ENCODE measurements around the gene UBFD1.

Gene UBFD1

GRCh38 chr16:23519282-23519681 is 38.2 kb upstream of the UBFD1 start:
- TF ChIP-seq CTCF (IDR thresholded peaks at IDR 0.05; ENCODE audit: low read depth, low read length, missing control alignments) = no peak
- no peak overlapping the region for H3K4me3 ChIP-seq (ENCODE audit: low read depth, low read length)
- DNase-seq (ENCODE audit: low read depth) = no peak

- no peak for DNase-seq (ENCODE audit: low read depth)
- H3K4me3 ChIP-seq (ENCODE audit: low read depth, low read length) = no peak overlapping the region
- TF ChIP-seq CTCF (IDR thresholded peaks at IDR 0.05; ENCODE audit: low read depth, low read length, missing control alignments) = no peak
These were observed 37.0 kb upstream of the UBFD1 start for GRCh38 chr16:23520500-23520899.

- TF ChIP-seq CTCF (IDR thresholded peaks at IDR 0.05; ENCODE audit: low read depth, low read length, missing control alignments) = no peak
- no peak overlapping the region for H3K4me3 ChIP-seq (ENCODE audit: low read depth, low read length)
- DNase-seq (ENCODE audit: low read depth) = no peak
These were observed 36.3 kb upstream of the UBFD1 start for GRCh38 chr16:23521037-23521743.

- H3K4me3 ChIP-seq (ENCODE audit: low read depth, low read length) = no peak overlapping the region
- TF ChIP-seq CTCF (IDR thresholded peaks at IDR 0.05; ENCODE audit: low read depth, low read length, missing control alignments) = no peak
These were observed 35.6 kb upstream of the UBFD1 start for GRCh38 chr16:23521965-23522364.

GRCh38 chr16:23523321-23523720 is 34.2 kb upstream of the UBFD1 start:
- H3K4me3 ChIP-seq (ENCODE audit: low read depth, low read length) = no peak overlapping the region
- no peak for TF ChIP-seq CTCF (IDR thresholded peaks at IDR 0.05; ENCODE audit: low read depth, low read length, missing control alignments)
- no peak for DNase-seq (ENCODE audit: low read depth)

More at GRCh38 chr16:23521965-23522364, 35.6 kb upstream of the UBFD1 start:
- DNase-seq (ENCODE audit: low read depth) = no peak

- H3K4me3 ChIP-seq (ENCODE audit: low read depth, low read length) = no peak overlapping the region
- DNase-seq (ENCODE audit: low read depth) = no peak
- TF ChIP-seq CTCF (IDR thresholded peaks at IDR 0.05; ENCODE audit: low read depth, low read length, missing control alignments) = no peak
These were observed 33.6 kb upstream of the UBFD1 start for GRCh38 chr16:23523876-23524385.

GRCh38 chr16:23524886-23525285 is 32.6 kb upstream of the UBFD1 start:
- no peak for TF ChIP-seq CTCF (IDR thresholded peaks at IDR 0.05; ENCODE audit: low read depth, low read length, missing control alignments)
- no peak overlapping the region for H3K4me3 ChIP-seq (ENCODE audit: low read depth, low read length)
- DNase-seq (ENCODE audit: low read depth) = no peak

All from GM12864 (cell line).